ENCODE data around the gene IER3IP1. TPM values are rescaled to one million over a fixed set of nuclear protein-coding genes. Genes with fewer than 3 reads are reported as not detected.
A peak's percentile ranks its signal among the peaks of the same experiment; 100 is the strongest.

IER3IP1 gene
- polyA plus RNA-seq, 1 donor from 2014 or later = 27.1 TPM

- peak overlapping the region; percentile 83 for H3K4me2 ChIP-seq (ENCODE audit: low read length)
- peak overlapping the region; percentile 86 for H3K27ac ChIP-seq (ENCODE audit: low read length)
- peaks cover 6% of the 10 kb centered on the region for H3F3A ChIP-seq (ENCODE audit: insufficient read depth, low read length, poor library complexity, severe bottlenecking)
- TF ChIP-seq POLR2AphosphoS5 (IDR thresholded peaks at IDR 0.05) = no peak
- TF ChIP-seq, protein P1, sequence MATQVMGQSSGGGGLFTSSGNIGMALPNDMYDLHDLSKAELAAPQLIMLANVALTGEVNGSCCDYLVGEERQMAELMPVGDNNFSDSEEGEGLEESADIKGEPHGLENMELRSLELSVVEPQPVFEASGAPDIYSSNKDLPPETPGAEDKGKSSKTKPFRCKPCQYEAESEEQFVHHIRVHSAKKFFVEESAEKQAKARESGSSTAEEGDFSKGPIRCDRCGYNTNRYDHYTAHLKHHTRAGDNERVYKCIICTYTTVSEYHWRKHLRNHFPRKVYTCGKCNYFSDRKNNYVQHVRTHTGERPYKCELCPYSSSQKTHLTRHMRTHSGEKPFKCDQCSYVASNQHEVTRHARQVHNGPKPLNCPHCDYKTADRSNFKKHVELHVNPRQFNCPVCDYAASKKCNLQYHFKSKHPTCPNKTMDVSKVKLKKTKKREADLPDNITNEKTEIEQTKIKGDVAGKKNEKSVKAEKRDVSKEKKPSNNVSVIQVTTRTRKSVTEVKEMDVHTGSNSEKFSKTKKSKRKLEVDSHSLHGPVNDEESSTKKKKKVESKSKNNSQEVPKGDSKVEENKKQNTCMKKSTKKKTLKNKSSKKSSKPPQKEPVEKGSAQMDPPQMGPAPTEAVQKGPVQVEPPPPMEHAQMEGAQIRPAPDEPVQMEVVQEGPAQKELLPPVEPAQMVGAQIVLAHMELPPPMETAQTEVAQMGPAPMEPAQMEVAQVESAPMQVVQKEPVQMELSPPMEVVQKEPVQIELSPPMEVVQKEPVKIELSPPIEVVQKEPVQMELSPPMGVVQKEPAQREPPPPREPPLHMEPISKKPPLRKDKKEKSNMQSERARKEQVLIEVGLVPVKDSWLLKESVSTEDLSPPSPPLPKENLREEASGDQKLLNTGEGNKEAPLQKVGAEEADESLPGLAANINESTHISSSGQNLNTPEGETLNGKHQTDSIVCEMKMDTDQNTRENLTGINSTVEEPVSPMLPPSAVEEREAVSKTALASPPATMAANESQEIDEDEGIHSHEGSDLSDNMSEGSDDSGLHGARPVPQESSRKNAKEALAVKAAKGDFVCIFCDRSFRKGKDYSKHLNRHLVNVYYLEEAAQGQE (IDR thresholded peaks at IDR 0.05; ENCODE audit: borderline replicate concordance) = no peak
- TF ChIP-seq MXI1 (conservative IDR thresholded peaks at IDR 0.05; ENCODE audit: poor library complexity, severe bottlenecking) = no peak
- TF ChIP-seq TAF1 (IDR thresholded peaks at IDR 0.05; ENCODE audit: low read depth) = no peak
- no peak for TF ChIP-seq CTCF (IDR thresholded peaks at IDR 0.05; ENCODE audit: poor library complexity, severe bottlenecking)
- no peak for TF ChIP-seq EP300 (conservative IDR thresholded peaks at IDR 0.05; ENCODE audit: poor library complexity, severe bottlenecking)
- TF ChIP-seq SMC3 (conservative IDR thresholded peaks at IDR 0.05; ENCODE audit: poor library complexity) = no peak
- TF ChIP-seq RAD21 (conservative IDR thresholded peaks at IDR 0.05) = no peak
- no peak for TF ChIP-seq EZH2 (IDR thresholded peaks at IDR 0.05; ENCODE audit: borderline replicate concordance, insufficient read depth, low read length, poor library complexity, severe bottlenecking)
- no peaks in the 10 kb centered on the region for H3K36me3 ChIP-seq (ENCODE audit: insufficient read depth, low read length)
- H3K9ac ChIP-seq (ENCODE audit: low read length) = peak overlapping the region; percentile 86
- no peaks in the 10 kb centered on the region for H3K9me3 ChIP-seq (ENCODE audit: low read length)
- peak overlapping the region; percentile 85 for H3K4me3 ChIP-seq (ENCODE audit: low read length)
- H4K20me1 ChIP-seq (ENCODE audit: insufficient read depth) = no peaks in the 10 kb centered on the region
- no peaks in the 10 kb centered on the region for H3K27me3 ChIP-seq (ENCODE audit: insufficient read depth, low read depth, low read length)
- no peaks in the 10 kb centered on the region for H3K9me2 ChIP-seq (ENCODE audit: insufficient read depth, low read length)
- H3K79me2 ChIP-seq (replicated peaks; ENCODE audit: insufficient read depth, low read length) = peaks cover 28% of the 10 kb centered on the region
- peak overlapping the region; percentile 97 for H2AFZ ChIP-seq (ENCODE audit: low read depth, low read length)
These were observed 25.3 kb downstream of the IER3IP1 start for GRCh38 chr18:47150824-47151366.

- Histone ChIP-seq H3F3A (ENCODE audit: insufficient read depth, low read length, poor library complexity, severe bottlenecking) (peaks cover 6% of the 10 kb centered on the region), H3K4me2 (ENCODE audit: low read length) (peak within 1 kb of the TSS; percentile 83), H3K9me2 (ENCODE audit: insufficient read depth, low read length) (no peaks in the 10 kb centered on the region), H3K27me3 (ENCODE audit: insufficient read depth, low read depth, low read length) (no peaks in the 10 kb centered on the region), H3K36me3 (ENCODE audit: insufficient read depth, low read length) (no peaks in the 10 kb centered on the region), H3K4me3 (ENCODE audit: low read length) (peak within 1 kb of the TSS; percentile 85), H3K79me2 (replicated peaks; ENCODE audit: insufficient read depth, low read length) (peaks cover 33% of the 10 kb centered on the region), H2AFZ (ENCODE audit: low read depth, low read length) (peak within 1 kb of the TSS; percentile 97), H4K20me1 (ENCODE audit: insufficient read depth) (no peaks in the 10 kb centered on the region), H3K9me3 (ENCODE audit: low read length) (no peaks in the 10 kb centered on the region), H3K27ac (ENCODE audit: low read length) (peak within 1 kb of the TSS; percentile 86), H3K9ac (ENCODE audit: low read length) (peak within 1 kb of the TSS; percentile 86)
- TF ChIP-seq RAD21 (conservative IDR thresholded peaks at IDR 0.05) = peak; percentile 9
- TF ChIP-seq TAF1 (IDR thresholded peaks at IDR 0.05; ENCODE audit: low read depth) = peak; percentile 75
- TF ChIP-seq MXI1 (conservative IDR thresholded peaks at IDR 0.05; ENCODE audit: poor library complexity, severe bottlenecking) = peak; percentile 69
- TF ChIP-seq, protein P1 (IDR thresholded peaks at IDR 0.05; ENCODE audit: borderline replicate concordance) = peak; percentile 83
- TF ChIP-seq EZH2 (IDR thresholded peaks at IDR 0.05; ENCODE audit: borderline replicate concordance, insufficient read depth, low read length, poor library complexity, severe bottlenecking) = no peak
- TF ChIP-seq SMC3 (conservative IDR thresholded peaks at IDR 0.05; ENCODE audit: poor library complexity) = no peak
- peak; percentile 58 for TF ChIP-seq EP300 (conservative IDR thresholded peaks at IDR 0.05; ENCODE audit: poor library complexity, severe bottlenecking)
- TF ChIP-seq POLR2AphosphoS5 (IDR thresholded peaks at IDR 0.05) = peak; percentile 92
- TF ChIP-seq CTCF (IDR thresholded peaks at IDR 0.05; ENCODE audit: poor library complexity, severe bottlenecking) = peak; percentile 37
These were observed 25.9 kb downstream of the IER3IP1 start, which contains the start of gene HDHD2 for GRCh38 chr18:47150029-47150823. Gene HDHD2 (minus strand): TSS chr18:47150500. CDS start chr18:47136439, 14,061 bp downstream.
